Measurements from ENCODE around the gene MED13L. TPM values are rescaled to one million over a fixed set of nuclear protein-coding genes. Genes with fewer than 3 reads are reported as not detected.

The MED13L gene
- total RNA-seq = 93.1 and 104 TPM in 2 replicates

GRCh38 chr12:116277467-116278278 is at the start of gene MED13L:
TSS of gene MED13L (minus strand) at chr12:116277693. CDS start at chr12:116277131, 562 bp downstream.

Small RNA genes within 50 kb of the gene (small RNA-seq; reads per million reads assigned to genes)
- gene MIR620 = not detected
- gene RNU6-1188P = not detected
- not detected for gene SNRPGP18

Data from vein endothelial cell (primary cell).